ENCODE results near the gene ABCA7. TPM values are rescaled to one million over a fixed set of nuclear protein-coding genes. Genes with fewer than 3 reads are reported as not detected.
"Not testable (repeated sequence)": the region's sequence is repeated elsewhere in the genome, so short reads cannot be mapped to it uniquely, and the experiment has no call there.

ABCA7 gene
- total RNA-seq, 4 donors from 2014 or later: 3.9 to 9.5 (median 6.9) TPM

DNA sequence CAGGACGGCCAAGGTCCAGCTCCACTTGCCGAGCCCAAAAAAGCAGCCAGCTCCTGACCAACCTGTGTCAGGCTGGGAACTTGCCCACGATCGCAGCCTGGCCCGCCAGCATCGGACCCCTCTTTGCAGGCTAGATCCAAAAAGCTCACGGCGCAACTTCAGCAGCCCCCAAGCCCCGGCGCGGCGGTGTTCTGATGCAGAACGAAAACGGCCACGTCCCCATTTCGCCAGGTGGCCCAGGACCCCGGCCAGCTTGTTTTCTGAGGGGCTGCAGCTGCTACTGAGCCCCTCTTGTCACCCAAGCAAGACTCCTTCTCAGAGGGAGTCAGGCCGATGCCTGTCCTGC lies 20.3 kb upstream of the ABCA7 start:
- Histone ChIP-seq H3K27me3 (no peaks in the 10 kb centered on the region), H3K4me1 (peaks cover 70 to 82% (median 79%) of the 10 kb centered on the region in 4 donors), H3K9me3 (no peaks in the 10 kb centered on the region), H3K36me3 (peaks cover 0 to 6% (median 5%) of the 10 kb centered on the region in 4 donors), H3K27ac (replicated peaks in 1 of 4) (peak overlapping the region in 3 of 4 donors; percentile 97), H3K4me3 (peak overlapping the region; percentile 84 to 96 (median 89))
- WGBS: no CpG with 5 or more reads among the region's 18 CpGs
- DNase-seq (ENCODE audit: extremely low spot score): no peak
- TF ChIP-seq POLR2AphosphoS5 (IDR thresholded peaks at IDR 0.05) (no peak), POLR2A (IDR thresholded peaks at IDR 0.05; ENCODE audit: low read depth) (no peak), EP300 (IDR thresholded peaks at IDR 0.05) (no peak)
- TF ChIP-seq, protein P1, sequence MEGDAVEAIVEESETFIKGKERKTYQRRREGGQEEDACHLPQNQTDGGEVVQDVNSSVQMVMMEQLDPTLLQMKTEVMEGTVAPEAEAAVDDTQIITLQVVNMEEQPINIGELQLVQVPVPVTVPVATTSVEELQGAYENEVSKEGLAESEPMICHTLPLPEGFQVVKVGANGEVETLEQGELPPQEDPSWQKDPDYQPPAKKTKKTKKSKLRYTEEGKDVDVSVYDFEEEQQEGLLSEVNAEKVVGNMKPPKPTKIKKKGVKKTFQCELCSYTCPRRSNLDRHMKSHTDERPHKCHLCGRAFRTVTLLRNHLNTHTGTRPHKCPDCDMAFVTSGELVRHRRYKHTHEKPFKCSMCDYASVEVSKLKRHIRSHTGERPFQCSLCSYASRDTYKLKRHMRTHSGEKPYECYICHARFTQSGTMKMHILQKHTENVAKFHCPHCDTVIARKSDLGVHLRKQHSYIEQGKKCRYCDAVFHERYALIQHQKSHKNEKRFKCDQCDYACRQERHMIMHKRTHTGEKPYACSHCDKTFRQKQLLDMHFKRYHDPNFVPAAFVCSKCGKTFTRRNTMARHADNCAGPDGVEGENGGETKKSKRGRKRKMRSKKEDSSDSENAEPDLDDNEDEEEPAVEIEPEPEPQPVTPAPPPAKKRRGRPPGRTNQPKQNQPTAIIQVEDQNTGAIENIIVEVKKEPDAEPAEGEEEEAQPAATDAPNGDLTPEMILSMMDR (IDR thresholded peaks at IDR 0.05): no peak
- intact Hi-C loops (cut with DNase I): no loop called here

DNA sequence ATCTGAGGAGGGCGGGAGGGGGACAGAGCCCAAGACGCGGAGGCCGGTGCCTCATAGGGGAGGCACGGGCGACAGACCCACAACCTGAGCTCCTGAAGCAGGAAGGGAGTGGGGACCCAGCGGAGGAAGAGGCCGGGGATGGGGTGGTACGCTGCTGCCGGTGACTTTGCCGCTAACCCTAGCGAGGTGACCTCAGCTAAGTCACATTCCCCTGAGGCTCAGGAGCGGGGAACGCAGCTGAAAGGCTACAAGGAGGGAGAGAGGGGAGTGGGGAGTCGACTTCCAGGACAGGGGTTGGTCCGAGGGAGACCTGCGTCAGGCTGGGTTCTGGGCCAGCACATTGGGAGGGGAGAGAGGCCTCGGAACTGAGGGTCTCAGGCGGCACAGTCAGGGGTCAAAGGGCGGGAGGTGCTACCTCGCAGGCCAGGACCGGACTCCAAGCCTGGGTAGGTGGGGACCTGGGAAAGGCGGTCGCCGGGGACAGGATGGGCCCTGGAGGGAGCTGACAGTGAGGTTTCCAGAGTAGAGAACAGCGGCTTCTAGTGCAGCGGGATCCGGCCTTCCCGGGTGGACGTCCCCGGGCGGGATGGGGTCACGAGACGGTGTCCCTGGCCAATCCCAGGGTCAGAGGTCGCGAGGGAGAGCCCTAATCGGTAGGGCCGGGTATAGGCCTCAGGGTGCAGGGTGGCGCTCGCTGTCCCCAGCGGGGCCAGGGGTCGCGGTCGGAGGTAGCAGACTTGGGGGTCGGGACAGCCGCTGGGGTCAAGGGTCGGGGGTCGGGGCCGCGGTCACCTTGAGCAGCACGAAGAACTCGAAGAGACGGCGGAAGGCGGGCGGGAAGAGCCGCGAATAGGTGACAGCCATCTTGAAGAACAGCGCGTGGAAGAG lies 19.7 kb upstream of the ABCA7 start:
- H3K4me1 ChIP-seq: peaks cover 64 to 77% (median 72%) of the 10 kb centered on the region in 4 donors
- intact Hi-C loops (cut with DNase I): loop anchor here (5.0 kb wide), 1 partner anchor 82 kb away; the partner anchor contains the start of gene GPX4
- 1% methylated on average over 37 of the region's 60 CpGs for WGBS

DNA sequence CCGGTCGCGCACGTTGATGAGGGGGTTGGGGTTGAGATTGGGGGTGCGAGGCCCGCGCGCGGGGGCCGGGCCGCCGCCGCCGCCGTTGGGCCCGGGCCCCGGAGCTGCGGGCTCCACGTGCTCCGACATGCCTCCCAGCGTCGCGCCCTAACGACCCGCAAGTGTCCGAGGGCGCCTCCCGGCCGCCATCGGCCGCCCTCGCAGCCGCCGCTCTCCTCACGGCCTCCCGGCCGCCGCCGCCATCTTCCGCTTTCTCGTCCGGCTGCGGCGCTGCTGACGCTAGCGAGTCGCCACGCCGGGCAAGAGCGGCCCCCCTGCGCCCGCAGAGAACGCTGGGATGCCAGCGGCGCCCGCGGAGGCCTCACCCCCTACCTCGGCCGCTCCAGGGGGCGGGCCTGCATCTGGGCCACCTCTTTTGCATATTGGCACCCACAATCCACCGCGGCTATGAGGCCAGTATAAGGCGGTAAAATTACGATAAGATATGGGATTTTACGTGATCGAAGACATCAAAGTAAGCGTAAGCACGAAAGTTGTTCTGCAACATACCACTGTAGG lies 19.0 kb upstream of the ABCA7 start, which contains the start of gene TMEM259:
TMEM259 (minus strand) TSS at position 256 of the 558 bp plus-strand sequence; CDS start at position 129, 127 bp downstream.
- 2% methylated on average over 25 of the region's 68 CpGs for WGBS
- TF ChIP-seq EP300 (IDR thresholded peaks at IDR 0.05) (no peak), POLR2AphosphoS5 (IDR thresholded peaks at IDR 0.05) (peak in 1 of 2 donors; percentile 97)
- Histone ChIP-seq H3K4me3 (peak within 1 kb of the TSS; percentile 84 to 96 (median 89)), H3K4me1 (peaks cover 59 to 77% (median 71%) of the 10 kb centered on the region in 4 donors), H3K27ac (replicated peaks in 1 of 4) (peak within 1 kb of the TSS; percentile 95 to 97 (median 97)), H3K27me3 (no peaks in the 10 kb centered on the region), H3K36me3 (peaks cover 0 to 2% (median 0%) of the 10 kb centered on the region in 4 donors), H3K9me3 (no peaks in the 10 kb centered on the region)
- peak; percentile 98 for DNase-seq (ENCODE audit: extremely low spot score)
- intact Hi-C loops (cut with DNase I): loop anchor here (5.0 kb wide), 1 partner anchor 81 kb away; the partner anchor contains the start of gene GPX4

More for the DNA sequence above, 19.7 kb upstream of the ABCA7 start:
- TF ChIP-seq EP300 (IDR thresholded peaks at IDR 0.05): no peak
- no peak for TF ChIP-seq POLR2AphosphoS5 (IDR thresholded peaks at IDR 0.05)
- TF ChIP-seq POLR2A (IDR thresholded peaks at IDR 0.05; ENCODE audit: low read depth): no peak
- TF ChIP-seq, protein P1 (IDR thresholded peaks at IDR 0.05): no peak
- no peak for DNase-seq (ENCODE audit: extremely low spot score)
- peak overlapping the region; percentile 95 to 97 (median 97) for H3K27ac ChIP-seq (replicated peaks in 1 of 4)
- H3K27me3 ChIP-seq: no peaks in the 10 kb centered on the region
- no peaks in the 10 kb centered on the region for H3K9me3 ChIP-seq
- H3K4me3 ChIP-seq: peak overlapping the region; percentile 84 to 96 (median 89)
- H3K36me3 ChIP-seq: peaks cover 0 to 2% (median 0%) of the 10 kb centered on the region in 4 donors

DNA sequence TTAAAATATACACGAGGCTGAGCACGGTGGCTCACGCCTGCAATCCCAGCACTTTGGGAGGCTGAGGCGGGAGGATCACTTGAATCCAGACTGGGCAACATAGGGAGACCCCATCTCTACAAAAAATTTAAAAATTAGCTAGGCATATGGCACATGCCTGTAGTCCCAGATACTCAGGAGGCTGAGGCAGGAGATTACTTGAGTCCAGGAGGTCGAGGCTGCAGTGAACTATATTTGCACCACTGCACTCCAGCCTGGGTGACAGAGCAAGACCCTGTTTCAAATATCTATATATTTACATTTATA lies 16.1 kb upstream of the ABCA7 start:
- DNase-seq (ENCODE audit: extremely low spot score); H3K36me3 ChIP-seq; H3K9me3 ChIP-seq; H3K4me3 ChIP-seq; H3K27me3 ChIP-seq: not testable (repeated sequence)
- intact Hi-C loops (cut with DNase I): loop anchor here (5.0 kb wide), 1 partner anchor 78 kb away; the partner anchor contains the start of gene GPX4
- Histone ChIP-seq H3K4me1 (peaks cover 40 to 75% (median 69%) of the 10 kb centered on the region in 4 donors), H3K27ac (replicated peaks in 1 of 4) (peak overlapping the region; percentile 53 to 97 (median 96))
- 80% methylated on average over 5 of the region's 5 CpGs for WGBS

DNA sequence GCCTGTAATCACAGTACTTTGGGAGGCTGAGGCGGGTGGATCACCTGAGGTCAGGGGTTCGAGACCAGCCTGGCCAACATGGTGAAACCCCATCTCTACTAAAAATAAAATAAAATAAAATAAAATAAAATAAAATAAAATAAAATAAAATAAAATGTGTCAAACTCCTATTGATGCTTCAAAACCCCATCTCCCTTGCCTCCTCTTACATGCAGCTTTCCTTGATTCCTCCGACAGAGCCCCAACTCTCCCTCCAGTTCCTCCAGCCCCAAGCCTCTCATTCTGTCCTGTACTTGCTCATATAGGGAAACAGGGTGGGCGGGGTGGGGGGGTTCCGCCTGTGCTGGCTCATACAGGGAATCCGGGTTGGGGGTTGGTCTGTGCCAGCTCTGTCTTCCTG lies 14.8 kb upstream of the ABCA7 start:
- H3K36me3 ChIP-seq; H3K9me3 ChIP-seq; H3K4me3 ChIP-seq; DNase-seq (ENCODE audit: extremely low spot score); H3K27me3 ChIP-seq; intact Hi-C loops (cut with DNase I): not testable (repeated sequence)
- 86% methylated on average over 6 of the region's 6 CpGs for WGBS
- Histone ChIP-seq H3K27ac (replicated peaks in 1 of 4) (peak overlapping the region; percentile 96 to 100 (median 98)), H3K4me1 (peaks cover 35 to 73% (median 69%) of the 10 kb centered on the region in 4 donors)

All from esophagus muscularis mucosa (tissue), 4 donors.